Stimulated activated CD8-positive, alpha-beta memory T cell treated with anti-CD3 and anti-CD28 coated beads, Interleukin-4, amount 100 ng/mL, for 24 hours (primary cell): ENCODE data around the gene ERBB4.

Source experiments
- DNase-seq: peaks from one replicate; pipeline ENCODE4 v3.0.0-alpha.2; 2020; ENCODE audit warnings: low read depth

Gene ERBB4

DNA sequence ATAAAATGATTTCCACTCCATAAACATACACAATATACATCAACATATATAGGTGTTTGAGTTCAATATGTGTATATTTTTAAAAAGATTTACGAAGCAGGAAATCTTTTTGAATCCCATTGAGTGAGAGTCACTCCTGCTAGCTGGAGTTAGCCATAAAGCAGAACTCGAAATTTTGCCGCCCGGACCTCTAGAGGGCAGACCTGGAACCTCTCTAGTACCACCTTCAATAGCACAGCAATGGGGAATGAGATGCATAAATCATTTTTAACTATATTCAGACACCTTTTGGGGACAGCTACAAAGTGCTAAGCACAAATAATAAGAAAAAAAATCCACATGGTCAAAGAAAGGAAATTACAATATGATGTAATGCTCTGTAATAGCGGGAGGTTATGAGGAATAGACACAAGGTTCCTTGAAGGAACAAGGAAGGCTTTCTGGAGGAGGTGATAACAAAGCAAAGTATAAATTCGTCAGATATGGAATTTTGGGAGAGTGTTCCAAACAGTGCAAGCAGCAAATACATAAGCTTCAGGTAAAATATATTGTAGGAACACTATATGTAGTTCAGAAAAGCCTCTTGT, 533.4 kb downstream of the ERBB4 start:
- DNase-seq = no peak

DNA sequence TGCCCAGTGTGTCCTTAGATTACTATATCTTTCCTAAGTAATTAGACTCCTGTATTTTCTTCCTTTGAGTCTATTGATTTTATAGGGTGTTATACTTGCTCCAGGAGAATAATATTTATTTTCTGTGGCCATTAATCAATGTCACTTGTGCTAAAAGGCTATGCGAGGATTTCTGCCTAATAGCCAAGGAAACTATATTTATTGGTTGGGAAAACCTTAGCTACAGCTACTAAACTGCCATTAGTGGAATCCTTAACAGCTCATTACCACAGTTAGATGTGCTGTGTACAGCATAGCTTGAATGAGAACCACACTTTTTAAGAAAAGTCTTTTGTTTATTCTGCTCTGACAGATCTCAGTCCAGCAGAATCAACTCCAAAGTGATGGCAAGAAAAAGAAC, 537.3 kb downstream of the ERBB4 start:
- DNase-seq = no peak

- no peak for DNase-seq
Observed at GRCh38 chr2:211996857-211997256, 541.7 kb downstream of the ERBB4 start.

DNA sequence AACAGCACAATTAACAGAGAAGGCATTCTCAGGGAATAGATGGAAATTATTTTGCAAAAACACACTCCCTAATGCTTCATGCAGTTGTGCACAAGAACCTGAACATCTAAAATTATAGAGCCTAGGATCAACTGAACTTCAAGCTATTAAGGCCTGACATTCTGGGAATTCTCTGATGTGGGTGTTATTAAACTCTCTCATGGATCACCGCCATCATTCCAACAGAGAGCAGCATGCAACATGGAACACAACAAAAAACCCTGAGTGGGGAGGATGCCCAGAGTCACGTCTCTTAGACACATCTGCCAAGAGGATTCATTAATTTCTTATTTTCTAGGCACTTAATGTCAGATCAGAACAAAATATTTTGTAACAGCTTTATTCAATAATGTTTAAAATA, 543.8 kb downstream of the ERBB4 start:
- DNase-seq = no peak

GRCh38 chr2:211990335-211990734, 548.3 kb downstream of the ERBB4 start:
- DNase-seq = no peak

DNA sequence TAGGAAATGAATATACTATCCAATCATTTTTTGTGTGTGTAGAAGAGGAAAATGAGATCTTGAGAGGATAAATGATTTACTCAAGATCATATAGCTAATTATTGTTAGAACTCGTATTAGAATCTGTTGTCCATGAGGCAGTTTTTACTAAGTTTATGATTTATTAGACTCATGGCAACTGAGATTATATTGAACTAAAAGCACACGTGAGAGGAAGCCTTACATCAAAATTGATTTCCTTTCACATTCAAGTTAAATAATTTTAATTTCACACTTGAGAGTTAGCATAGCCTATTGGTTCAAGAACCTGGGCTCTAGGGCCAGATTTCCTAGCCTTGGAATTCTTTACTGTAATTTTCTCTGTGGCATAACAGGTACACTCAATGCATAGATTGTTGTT, 552.3 kb downstream of the ERBB4 start:
- DNase-seq = no peak

GRCh38 chr2:211985393-211985792, 553.2 kb downstream of the ERBB4 start:
- DNase-seq = no peak

- no peak for DNase-seq
Observed at GRCh38 chr2:211982162-211982561, 556.4 kb downstream of the ERBB4 start.

DNA sequence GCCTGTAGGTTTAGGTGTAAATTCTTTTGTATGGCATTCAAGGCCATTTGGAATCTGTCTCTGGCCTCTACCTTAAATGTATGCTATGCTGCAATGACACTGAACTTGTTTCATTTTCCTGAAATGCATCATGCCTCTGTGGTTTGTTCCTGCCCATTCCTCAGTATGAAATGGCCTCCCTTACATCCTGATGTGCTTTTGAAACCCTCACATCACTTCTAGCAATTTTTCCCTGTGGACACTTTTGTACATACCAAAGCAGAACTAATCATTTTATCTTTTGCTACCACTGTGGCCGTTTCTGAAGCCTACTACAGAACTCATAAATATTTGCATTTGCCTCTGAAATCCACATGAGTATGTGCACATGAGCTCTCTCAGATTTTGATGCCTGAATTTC, 557.2 kb downstream of the ERBB4 start:
- no peak for DNase-seq

DNA sequence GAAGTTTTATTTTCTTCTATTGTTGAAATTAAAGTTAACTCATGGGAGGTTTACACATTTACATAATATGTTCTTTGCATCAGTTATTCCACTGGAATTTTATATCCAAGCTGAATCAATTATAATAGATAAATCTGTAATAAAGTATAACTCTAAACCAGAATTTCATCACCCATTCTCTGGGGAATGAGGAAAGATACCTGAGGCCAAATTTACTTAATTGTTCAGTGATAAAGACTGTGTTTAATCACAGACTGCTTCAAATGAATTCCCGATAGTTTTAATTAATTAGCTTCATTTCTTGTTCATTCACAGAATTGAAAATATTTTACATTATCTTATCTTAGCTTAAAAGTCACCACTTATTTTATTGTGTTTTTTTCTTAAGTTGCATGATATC, 562.5 kb downstream of the ERBB4 start:
- DNase-seq = no peak

DNA sequence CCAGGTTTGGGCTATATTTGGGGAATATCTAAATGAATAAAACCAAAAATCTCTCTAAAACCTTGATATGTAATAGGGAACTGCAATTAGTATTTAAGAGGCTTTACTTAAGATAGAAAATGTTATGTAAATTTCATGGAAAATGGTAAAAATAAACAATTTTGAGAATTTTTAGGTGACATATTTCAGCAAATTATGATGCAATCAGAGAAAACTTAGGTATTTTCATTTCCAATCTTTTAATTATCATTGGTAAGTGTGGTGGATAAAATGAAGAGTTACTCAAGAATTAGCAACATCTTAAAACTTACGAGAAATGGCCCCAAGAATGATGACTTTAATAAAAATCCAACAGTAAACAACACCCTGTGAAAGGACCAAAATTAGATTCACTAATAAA, 571.4 kb downstream of the ERBB4 start:
- DNase-seq = no peak

- no peak for DNase-seq
Observed at GRCh38 chr2:211963969-211964368, 574.6 kb downstream of the ERBB4 start.

DNA sequence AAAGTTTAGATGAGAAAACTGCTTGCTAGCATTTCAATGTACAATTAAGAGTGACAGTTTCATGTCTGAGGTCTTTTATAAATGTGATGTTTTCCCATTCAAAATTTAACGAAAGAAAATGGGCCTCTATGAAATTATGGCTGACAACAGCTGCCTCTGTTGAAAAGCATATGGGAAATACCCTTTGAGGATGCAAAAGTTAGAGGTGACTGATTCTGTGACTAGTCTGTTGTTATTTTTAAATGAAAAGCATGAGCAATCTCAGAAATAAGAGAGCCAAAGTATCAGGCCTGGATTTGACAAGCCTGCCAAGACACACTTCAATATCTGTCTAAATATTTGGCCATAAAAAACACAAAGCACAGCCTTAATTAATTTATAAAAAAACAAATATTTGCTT, 580.8 kb downstream of the ERBB4 start:
- DNase-seq = no peak

GRCh38 chr2:211955648-211956047, 583.0 kb downstream of the ERBB4 start:
- DNase-seq = no peak

DNA sequence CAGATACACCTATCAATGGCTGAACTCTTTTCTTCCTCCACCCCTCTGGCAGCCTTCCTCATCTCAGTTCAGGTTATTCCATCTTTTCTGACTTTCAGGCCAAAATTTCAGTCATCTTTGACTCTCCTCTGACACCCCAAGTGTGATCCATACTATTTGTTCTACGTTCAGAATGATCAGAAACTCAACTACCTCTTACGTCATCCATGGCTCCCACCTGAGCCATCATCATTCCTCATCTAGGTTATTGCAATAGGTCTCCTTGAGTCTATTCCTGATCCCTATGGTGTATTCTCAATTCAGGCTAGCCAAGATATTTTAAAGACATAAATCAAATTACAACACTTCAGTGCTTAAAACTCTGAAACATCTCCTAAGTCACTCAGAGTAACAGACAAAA, 589.7 kb downstream of the ERBB4 start:
- DNase-seq = no peak

GRCh38 chr2:211946960-211947359, 591.6 kb downstream of the ERBB4 start:
- no peak for DNase-seq

GRCh38 chr2:211944572-211944971, 594.0 kb downstream of the ERBB4 start:
- no peak for DNase-seq

DNA sequence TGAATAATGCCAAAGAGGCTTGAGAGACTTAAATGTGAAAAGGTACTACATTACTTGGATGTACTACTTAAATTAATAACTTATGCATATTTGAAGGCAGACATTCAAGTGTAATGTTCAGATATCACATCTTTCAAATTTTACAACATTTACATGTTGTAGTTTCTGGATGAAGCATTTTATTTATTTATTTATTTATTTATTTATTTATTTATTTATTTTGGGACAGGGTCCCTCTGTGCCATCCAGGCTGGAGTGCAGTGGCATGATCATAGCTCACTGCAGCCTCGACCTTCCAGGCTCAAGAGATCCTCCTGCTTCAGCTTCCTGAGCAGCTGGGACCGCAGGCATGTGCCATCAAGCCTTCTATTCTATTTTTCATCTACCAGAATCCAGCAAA, 596.4 kb downstream of the ERBB4 start:
- no peak for DNase-seq

DNA sequence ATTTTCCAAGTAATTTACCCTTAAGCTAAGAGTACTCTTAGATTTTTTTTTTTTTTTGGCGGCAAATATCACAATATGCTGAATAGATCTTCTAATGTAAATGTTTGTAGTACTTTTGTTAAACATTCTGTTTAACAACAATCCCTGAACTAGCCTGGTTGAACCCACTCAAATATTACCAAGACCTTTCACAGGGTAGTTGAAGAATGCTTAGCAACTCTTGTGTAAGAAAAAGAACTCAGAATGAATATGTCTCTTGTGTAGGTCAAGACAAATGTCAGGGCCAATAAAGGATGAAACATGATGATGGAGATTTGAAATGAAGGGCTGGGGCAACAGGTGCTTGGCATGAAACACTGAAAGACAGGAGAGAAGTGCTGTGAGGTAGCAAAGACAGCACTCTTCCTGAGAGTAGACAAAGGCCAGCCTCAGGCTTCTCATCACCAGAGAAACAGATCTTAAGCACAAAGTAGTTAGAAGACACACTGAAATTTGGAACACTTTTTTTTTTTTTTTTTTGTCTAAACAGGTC, 597.3 kb downstream of the ERBB4 start:
- DNase-seq = no peak

DNA sequence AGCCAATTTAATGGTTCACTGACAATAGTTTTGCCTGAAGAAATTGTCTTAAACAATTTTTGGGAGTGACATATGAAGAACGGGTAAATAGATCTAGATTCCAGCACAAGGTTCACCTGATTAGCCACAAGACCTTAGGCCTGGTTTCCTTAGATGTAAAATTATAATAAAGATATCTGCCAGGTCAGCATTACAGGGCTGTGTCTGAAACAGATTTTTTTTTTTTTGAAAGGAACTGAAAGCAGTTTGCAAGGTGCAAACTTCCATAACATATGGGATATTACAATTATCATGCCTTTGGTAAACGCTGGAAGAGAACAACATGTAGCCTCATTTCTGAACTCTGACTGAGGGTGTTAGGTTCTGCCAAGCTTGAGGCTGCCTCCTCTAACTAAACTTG, 599.4 kb downstream of the ERBB4 start:
- DNase-seq = no peak

DNA sequence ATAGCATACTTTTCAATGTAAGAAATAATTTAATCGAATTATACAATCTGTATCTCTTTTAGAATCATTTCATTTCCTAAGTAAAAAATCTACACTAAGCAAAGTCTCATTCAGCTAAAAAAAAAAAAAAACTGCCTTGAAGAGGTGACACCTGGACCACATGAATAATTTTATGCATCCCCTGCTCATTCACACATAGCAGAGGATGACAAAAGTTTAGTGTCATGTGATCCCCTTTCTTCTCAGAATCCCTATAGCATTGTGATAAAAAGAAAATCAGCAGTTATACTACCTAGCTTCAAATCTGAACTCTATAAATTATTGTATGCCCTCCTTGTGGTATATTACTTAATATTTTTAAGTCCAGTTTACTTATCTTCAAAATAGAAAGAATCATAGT, 603.8 kb downstream of the ERBB4 start:
- DNase-seq = no peak

- DNase-seq = no peak
Observed at GRCh38 chr2:211931314-211931713, 607.3 kb downstream of the ERBB4 start.

DNA sequence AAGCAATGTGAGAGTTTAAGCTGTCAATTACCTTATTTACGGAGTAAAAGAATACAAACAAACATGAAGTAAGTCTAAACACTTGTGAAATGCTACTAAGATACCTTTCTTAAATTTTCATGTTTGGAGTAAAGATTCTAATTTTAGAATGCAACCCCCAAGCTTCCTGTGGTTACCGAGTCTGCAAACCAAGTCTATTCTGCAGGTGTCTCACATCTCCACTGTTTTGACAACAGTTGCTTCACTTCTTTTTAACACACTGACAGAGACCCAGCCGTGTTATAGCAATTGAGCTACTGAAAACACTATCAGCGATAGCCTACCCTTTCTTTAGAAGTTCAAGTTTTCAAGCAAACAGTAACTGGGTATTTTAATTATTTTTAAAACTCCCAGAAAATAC, 608.3 kb downstream of the ERBB4 start:
- no peak for DNase-seq

DNA sequence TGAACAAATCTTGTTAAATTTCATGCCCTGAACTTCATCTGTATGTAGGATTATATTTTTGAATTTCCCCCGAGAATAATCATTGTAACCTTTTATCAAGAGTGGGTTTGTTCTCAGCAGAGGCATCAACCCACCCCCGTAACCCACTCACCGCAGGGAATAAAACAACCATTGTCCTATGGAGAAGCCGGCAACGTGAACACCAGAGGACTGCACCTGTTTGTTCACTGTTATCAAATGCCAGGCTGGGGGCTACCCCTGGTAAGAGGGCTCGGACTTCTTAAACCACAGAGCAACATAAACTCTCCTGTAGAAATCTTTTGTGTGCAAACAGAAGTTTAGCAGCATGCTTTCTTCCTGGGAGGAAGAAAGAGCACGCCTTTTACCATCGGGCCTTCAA, 610.4 kb downstream of the ERBB4 start:
- no peak for DNase-seq

- DNase-seq = no peak
Observed at GRCh38 chr2:211923019-211923418, 615.6 kb downstream of the ERBB4 start.
